GM12891 (cell line): ENCODE results near the gene ABCF1.

Experiments used
- DNase-seq: peaks from one replicate; pipeline ENCODE4 v3.0.0; 2011; ENCODE audit warnings: low spot score; ENCODE audit not compliant: insufficient read length
- FAIRE-seq: peaks from 2 replicates; lab custom pipeline; 2011; peaks lifted over from hg19 to GRCh38; lab: Jason Lieb, UNC
- PAX5 ChIP-seq: IDR thresholded peaks from 2 replicates; pipeline ENCODE4 v1.6.1; 2011; ENCODE audit warnings: low read length, moderate library complexity, mild to moderate bottlenecking; ENCODE audit not compliant: insufficient read depth, severe bottlenecking
- POLR2A ChIP-seq: IDR thresholded peaks from 2 replicates; pipeline ENCODE4 v1.6.1; 2011; ENCODE audit warnings: low read depth, low read length, control low read depth
- POLR2AphosphoS5 ChIP-seq: IDR thresholded peaks from 2 replicates; pipeline ENCODE4 v1.6.1; 2011; ENCODE audit warnings: low read depth, low read length, control low read depth
- POU2F2 ChIP-seq: IDR thresholded peaks from 2 replicates; pipeline ENCODE4 v1.6.1; 2011; ENCODE audit warnings: low read depth, mild to moderate bottlenecking, control low read depth, low read length, moderate library complexity
- SPI1 ChIP-seq: IDR thresholded peaks from 2 replicates; pipeline ENCODE4 v1.6.1; 2011; ENCODE audit warnings: low read depth, low read length, control low read depth
- TAF1 ChIP-seq: IDR thresholded peaks from 2 replicates; pipeline ENCODE4 v1.6.1; 2011; ENCODE audit warnings: low read depth, low read length, control low read depth

Gene ABCF1

GRCh38 chr6:30614044-30614842 is 43.0 kb downstream of the ABCF1 start:
- DNase-seq, result no peak
- FAIRE-seq, result no peak
- peak; percentile 13; the same call in 1 of the 2 replicates for TF ChIP-seq TAF1
- TF ChIP-seq SPI1, result no peak
- TF ChIP-seq PAX5, result no peak
- peak; percentile 82 for TF ChIP-seq POLR2A
- TF ChIP-seq POLR2AphosphoS5, result peak; percentile 90
- no peak for TF ChIP-seq POU2F2

GRCh38 chr6:30614843-30615218 is 43.6 kb downstream of the ABCF1 start:
- TF ChIP-seq POLR2AphosphoS5 (0 out of 2 replicates have a peak, but pooled peaks have one; percentile 0), SPI1 (no peak), TAF1 (peak; percentile 77; the same call in 1 of the 2 replicates)
- FAIRE-seq (peak; percentile 51), DNase-seq (no peak)

- DNase-seq, result no peak
- peak; percentile 84 for TF ChIP-seq POLR2AphosphoS5
- TF ChIP-seq TAF1, result no peak; the same call in 1 of the 2 replicates
- TF ChIP-seq POU2F2, result peak; percentile 76
- peak; percentile 90 for TF ChIP-seq POLR2A
- no peak for FAIRE-seq
These were observed 44.1 kb downstream of the ABCF1 start for GRCh38 chr6:30615219-30615957.

- no peak for TF ChIP-seq PAX5
- peak; percentile 98 for TF ChIP-seq POLR2AphosphoS5
- no peak; the same call in 1 of the 2 replicates for TF ChIP-seq TAF1
- TF ChIP-seq POLR2A, result peak; percentile 96
- no peak for TF ChIP-seq SPI1
- peak; percentile 84 for TF ChIP-seq POU2F2
- peak; percentile 33 for FAIRE-seq
- DNase-seq, result no peak
These were observed 44.9 kb downstream of the ABCF1 start for GRCh38 chr6:30615958-30616810.

- TF ChIP-seq POLR2AphosphoS5 (peak; percentile 100), POU2F2 (peak; percentile 97), POLR2A (peak; percentile 100), TAF1 (peak; percentile 99), PAX5 (no peak), SPI1 (peak; percentile 76)
- DNase-seq (peak; percentile 59), FAIRE-seq (peak; percentile 99)
These were observed 45.7 kb downstream of the ABCF1 start, which contains the start of gene PPP1R10 for GRCh38 chr6:30616811-30617564. Gene PPP1R10 (minus strand): TSS chr6:30617243. CDS start chr6:30609944, 7,299 bp downstream.

GRCh38 chr6:30617565-30618269 is 46.5 kb downstream of the ABCF1 start, which contains the start of gene MRPS18B:
Gene MRPS18B (plus strand): TSS chr6:30617840. CDS start chr6:30617866, 26 bp downstream.
- FAIRE-seq (no peak), DNase-seq (peak; percentile 68)
- TF ChIP-seq POU2F2, result peak; percentile 86
- peak; percentile 98 for TF ChIP-seq POLR2A
- TF ChIP-seq TAF1, result peak; percentile 98
- 0 out of 2 replicates have a peak, but pooled peaks have one; percentile 1 for TF ChIP-seq SPI1
- peak; percentile 96 for TF ChIP-seq POLR2AphosphoS5
- no peak for TF ChIP-seq PAX5

GRCh38 chr6:30618270-30618797 is 47.1 kb downstream of the ABCF1 start:
- TF ChIP-seq POU2F2, result no peak
- no peak for TF ChIP-seq POLR2A
- no peak for TF ChIP-seq PAX5
- TF ChIP-seq SPI1, result no peak
- TF ChIP-seq POLR2AphosphoS5, result no peak
- TF ChIP-seq TAF1, result no peak
- DNase-seq, result no peak
- FAIRE-seq, result no peak

- DNase-seq (no peak), FAIRE-seq (no peak)
- TF ChIP-seq TAF1 (no peak), SPI1 (no peak), POLR2AphosphoS5 (no peak), PAX5 (no peak), POU2F2 (no peak), POLR2A (no peak)
These were observed 48.3 kb downstream of the ABCF1 start for GRCh38 chr6:30619561-30619960.
